SK-N-SH treated with all-trans-retinoic acid at 6 μM for 48 hours (cell line): ENCODE data around the gene ST3GAL4.

Source experiments
- GLIS3 ChIP-seq: fragments of 250-450 bp; sonication (Bioruptor Pico); IDR thresholded peaks from 2 replicates; pipeline ENCODE4 v1.5.0; 2020; ENCODE audit warnings: mild to moderate bottlenecking, moderate library complexity
- OSR1 ChIP-seq: fragments of 250-450 bp; sonication (Bioruptor Pico); IDR thresholded peaks from 2 replicates; pipeline ENCODE4 v1.8.0; 2022; ENCODE audit warnings: moderate library complexity, mild to moderate bottlenecking, inconsistent platforms
- PPARA ChIP-seq: fragments of 250-450 bp; sonication (Bioruptor Pico); IDR thresholded peaks from 2 replicates; pipeline ENCODE4 v1.5.0; 2020; ENCODE audit warnings: mild to moderate bottlenecking, borderline replicate concordance
- RARB ChIP-seq: fragments of 250-450 bp; sonication (Bioruptor Pico); IDR thresholded peaks from 2 replicates; pipeline ENCODE4 v1.8.0; 2021; ENCODE audit warnings: mild to moderate bottlenecking, moderate library complexity
- SNAI2 ChIP-seq: fragments of 250-450 bp; sonication (Bioruptor Pico); IDR thresholded peaks from 2 replicates; pipeline ENCODE4 v1.5.0; 2020; ENCODE audit warnings: mild to moderate bottlenecking, moderate library complexity
- TOX ChIP-seq: fragments of 250-450 bp; sonication (Bioruptor Pico); IDR thresholded peaks from 2 replicates; pipeline ENCODE4 v1.8.0; 2021; ENCODE audit warnings: mild to moderate bottlenecking, moderate library complexity, borderline replicate concordance
- ZFP3 ChIP-seq: fragments of 250-450 bp; sonication (Bioruptor Pico); IDR thresholded peaks from 2 replicates; pipeline ENCODE4 v1.5.0; 2020; ENCODE audit warnings: mild to moderate bottlenecking, moderate library complexity
- ZFP30 ChIP-seq: fragments of 450-650 bp; formaldehyde crosslinking; IDR thresholded peaks from 2 replicates; pipeline ENCODE4 v1.5.0; 2022; ENCODE audit warnings: mild to moderate bottlenecking, moderate library complexity
- ZNF565 ChIP-seq: fragments of 450-650 bp; formaldehyde crosslinking; conservative IDR thresholded peaks from 2 replicates; pipeline ENCODE4 v1.5.0; 2020; ENCODE audit warnings: low read depth, mild to moderate bottlenecking, moderate library complexity
- ZNF8 ChIP-seq: fragments of 450-650 bp; formaldehyde crosslinking; IDR thresholded peaks from 2 replicates; pipeline ENCODE4 v1.5.0; 2020; ENCODE audit warnings: mild to moderate bottlenecking, moderate library complexity
- TF ChIP-seq, protein P1 (sequence below): fragments of 250-450 bp; sonication (Bioruptor Pico); IDR thresholded peaks from 2 replicates; pipeline ENCODE4 v1.8.0; 2021; ENCODE audit warnings: low read depth, mild to moderate bottlenecking, moderate library complexity, borderline replicate concordance
- TF ChIP-seq, protein P2 (sequence below): fragments of 250-450 bp; sonication (Bioruptor Pico); IDR thresholded peaks from 2 replicates; pipeline ENCODE4 v1.5.1; 2020; ENCODE audit warnings: low read depth, mild to moderate bottlenecking, moderate library complexity
- TF ChIP-seq, protein P3 (sequence below): fragments of 250-450 bp; sonication (Bioruptor Pico); IDR thresholded peaks from 2 replicates; pipeline ENCODE4 v1.8.0; 2020; ENCODE audit warnings: mild to moderate bottlenecking, moderate library complexity, borderline replicate concordance

DNA sequence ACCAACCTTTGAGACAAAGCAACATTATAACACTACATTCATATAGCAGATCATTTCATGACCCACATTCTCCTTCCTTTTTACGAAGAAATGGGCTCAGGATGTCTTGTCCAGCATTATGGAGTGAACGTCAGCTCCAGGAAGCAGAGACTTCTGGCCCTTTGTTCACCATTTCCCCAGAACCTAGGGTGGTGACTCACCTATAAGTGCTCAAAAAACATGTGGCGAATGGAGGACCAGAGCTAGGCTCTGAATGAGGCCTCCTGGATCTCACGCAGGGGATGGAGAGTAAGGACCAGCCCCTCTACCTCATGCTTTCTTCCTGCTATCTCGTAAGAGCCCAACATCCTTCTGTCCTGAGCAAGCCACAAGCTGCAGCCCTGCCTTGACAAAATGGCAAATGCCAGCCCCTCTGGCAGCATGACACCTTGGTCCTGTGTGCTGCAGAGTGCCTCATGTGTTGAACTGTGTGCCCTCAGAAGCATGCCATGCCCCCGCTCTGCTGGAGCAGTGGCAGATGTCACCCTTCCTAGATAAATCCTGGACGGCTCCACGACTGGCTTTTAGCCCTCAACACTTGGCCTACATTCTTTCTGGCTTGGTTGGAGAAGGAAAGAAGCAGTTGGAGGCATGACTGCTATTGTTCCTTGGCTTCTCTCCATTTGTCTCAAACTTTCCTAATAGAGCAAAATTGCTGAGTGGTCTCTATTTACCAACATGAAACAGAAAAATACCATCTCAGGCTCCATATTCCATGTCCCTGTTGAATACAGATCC, 6.5 kb upstream of the ST3GAL4 start:
- TF ChIP-seq, protein P1, sequence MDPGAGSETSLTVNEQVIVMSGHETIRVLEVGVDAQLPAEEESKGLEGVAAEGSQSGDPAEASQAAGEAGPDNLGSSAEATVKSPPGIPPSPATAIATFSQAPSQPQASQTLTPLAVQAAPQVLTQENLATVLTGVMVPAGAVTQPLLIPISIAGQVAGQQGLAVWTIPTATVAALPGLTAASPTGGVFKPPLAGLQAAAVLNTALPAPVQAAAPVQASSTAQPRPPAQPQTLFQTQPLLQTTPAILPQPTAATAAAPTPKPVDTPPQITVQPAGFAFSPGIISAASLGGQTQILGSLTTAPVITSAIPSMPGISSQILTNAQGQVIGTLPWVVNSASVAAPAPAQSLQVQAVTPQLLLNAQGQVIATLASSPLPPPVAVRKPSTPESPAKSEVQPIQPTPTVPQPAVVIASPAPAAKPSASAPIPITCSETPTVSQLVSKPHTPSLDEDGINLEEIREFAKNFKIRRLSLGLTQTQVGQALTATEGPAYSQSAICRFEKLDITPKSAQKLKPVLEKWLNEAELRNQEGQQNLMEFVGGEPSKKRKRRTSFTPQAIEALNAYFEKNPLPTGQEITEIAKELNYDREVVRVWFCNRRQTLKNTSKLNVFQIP: no peak
- TF ChIP-seq ZFP3 (CRISPR knock-in tag) (no peak), ZNF565 (CRISPR knock-in tag) (no peak), PPARA (CRISPR knock-in tag) (no peak), SNAI2 (CRISPR knock-in tag) (no peak), ZFP30 (CRISPR knock-in tag) (no peak), RARB (CRISPR knock-in tag) (no peak), GLIS3 (CRISPR knock-in tag) (no peak), TOX (CRISPR knock-in tag) (no peak), ZNF8 (CRISPR knock-in tag) (no peak), OSR1 (no peak)
- TF ChIP-seq, protein P2, sequence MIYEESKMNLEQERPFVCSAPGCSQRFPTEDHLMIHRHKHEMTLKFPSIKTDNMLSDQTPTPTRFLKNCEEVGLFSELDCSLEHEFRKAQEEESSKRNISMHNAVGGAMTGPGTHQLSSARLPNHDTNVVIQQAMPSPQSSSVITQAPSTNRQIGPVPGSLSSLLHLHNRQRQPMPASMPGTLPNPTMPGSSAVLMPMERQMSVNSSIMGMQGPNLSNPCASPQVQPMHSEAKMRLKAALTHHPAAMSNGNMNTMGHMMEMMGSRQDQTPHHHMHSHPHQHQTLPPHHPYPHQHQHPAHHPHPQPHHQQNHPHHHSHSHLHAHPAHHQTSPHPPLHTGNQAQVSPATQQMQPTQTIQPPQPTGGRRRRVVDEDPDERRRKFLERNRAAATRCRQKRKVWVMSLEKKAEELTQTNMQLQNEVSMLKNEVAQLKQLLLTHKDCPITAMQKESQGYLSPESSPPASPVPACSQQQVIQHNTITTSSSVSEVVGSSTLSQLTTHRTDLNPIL (CRISPR knock-in tag): no peak
- TF ChIP-seq, protein P3, sequence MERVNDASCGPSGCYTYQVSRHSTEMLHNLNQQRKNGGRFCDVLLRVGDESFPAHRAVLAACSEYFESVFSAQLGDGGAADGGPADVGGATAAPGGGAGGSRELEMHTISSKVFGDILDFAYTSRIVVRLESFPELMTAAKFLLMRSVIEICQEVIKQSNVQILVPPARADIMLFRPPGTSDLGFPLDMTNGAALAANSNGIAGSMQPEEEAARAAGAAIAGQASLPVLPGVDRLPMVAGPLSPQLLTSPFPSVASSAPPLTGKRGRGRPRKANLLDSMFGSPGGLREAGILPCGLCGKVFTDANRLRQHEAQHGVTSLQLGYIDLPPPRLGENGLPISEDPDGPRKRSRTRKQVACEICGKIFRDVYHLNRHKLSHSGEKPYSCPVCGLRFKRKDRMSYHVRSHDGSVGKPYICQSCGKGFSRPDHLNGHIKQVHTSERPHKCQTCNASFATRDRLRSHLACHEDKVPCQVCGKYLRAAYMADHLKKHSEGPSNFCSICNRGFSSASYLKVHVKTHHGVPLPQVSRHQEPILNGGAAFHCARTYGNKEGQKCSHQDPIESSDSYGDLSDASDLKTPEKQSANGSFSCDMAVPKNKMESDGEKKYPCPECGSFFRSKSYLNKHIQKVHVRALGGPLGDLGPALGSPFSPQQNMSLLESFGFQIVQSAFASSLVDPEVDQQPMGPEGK: no peak
